GM21360 (cell line): ENCODE measurements around the gene CLCN4.

Source experiments
- ATAC-seq: cut with Tn5 transposase; IDR thresholded peaks from one replicate; pipeline ENCODE4 v1.9.1; 2021; ENCODE audit warnings: mild to moderate bottlenecking, moderate library complexity; ENCODE audit not compliant: unreplicated experiment

The CLCN4 gene

GRCh38 chrX:10166248-10166716 lies 9.5 kb downstream of the CLCN4 start:
- ATAC-seq: no peak

GRCh38 chrX:10166731-10167151 lies 10.0 kb downstream of the CLCN4 start:
- ATAC-seq: no peak

- ATAC-seq: no peak
Observed at GRCh38 chrX:10167573-10167972, 10.8 kb downstream of the CLCN4 start.

- ATAC-seq: no peak
Observed at GRCh38 chrX:10168226-10168625, 11.5 kb downstream of the CLCN4 start.

DNA sequence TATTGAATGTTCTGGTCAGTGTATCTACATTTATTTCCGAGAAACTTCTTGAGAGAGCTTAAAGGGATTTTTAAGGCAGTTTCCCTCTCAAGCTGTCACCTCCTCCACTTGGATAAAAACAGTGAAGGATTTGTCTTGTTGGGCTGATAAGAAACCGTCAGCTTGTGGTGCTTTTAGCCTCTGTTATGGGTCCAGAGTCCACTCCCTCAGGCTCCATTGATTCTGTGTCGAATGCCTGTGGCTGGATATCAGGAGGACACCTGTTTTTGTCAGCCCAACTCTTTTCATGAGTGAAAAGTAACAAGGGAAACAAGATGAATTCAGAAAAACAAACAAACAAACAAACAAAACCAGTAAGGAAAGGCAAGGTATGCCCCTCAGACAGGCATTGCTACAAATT lies 12.4 kb downstream of the CLCN4 start:
- no peak for ATAC-seq

DNA sequence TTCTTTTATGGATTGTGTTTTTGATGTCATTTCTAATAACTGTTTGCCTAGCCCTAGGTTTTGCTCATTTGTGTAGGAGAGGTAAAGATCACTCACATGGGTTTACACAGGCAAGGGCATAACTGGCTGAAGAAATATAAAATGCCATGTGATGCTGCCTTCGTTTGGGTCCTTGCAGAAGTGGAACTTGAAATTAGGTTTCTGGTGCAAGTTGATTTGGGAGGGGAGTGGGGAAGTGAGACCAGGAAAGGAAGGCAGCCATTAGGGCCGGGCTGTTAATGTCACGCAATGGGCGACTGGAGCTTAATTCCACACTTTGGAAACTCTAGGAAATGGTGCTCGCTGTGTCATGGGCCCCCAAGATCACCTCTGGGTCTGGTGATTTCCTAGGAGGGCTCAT lies 14.5 kb downstream of the CLCN4 start:
- ATAC-seq: no peak

- ATAC-seq: no peak
Observed at GRCh38 chrX:10172877-10173276, 16.1 kb downstream of the CLCN4 start.

GRCh38 chrX:10173331-10173900 lies 16.6 kb downstream of the CLCN4 start:
- ATAC-seq: no peak

DNA sequence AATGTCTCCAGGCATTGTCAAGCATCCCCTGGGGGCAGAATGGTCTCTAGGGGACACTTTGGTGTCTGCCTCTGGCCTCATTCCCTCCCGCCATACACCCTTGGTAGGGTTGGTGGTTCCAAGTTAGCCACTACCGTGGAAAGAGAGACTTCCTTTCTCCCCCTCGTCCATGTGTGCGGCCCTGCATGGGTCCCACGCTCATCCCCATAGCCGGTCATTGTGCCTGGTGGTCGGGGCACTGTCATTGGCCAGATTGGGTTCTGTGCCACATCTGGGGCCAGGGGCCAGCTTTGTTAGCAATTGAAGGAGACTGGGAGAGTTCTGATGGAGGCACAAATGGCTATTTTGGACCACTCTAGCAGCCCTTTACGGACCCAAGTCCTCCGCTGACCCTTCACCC lies 17.3 kb downstream of the CLCN4 start:
- no peak for ATAC-seq

DNA sequence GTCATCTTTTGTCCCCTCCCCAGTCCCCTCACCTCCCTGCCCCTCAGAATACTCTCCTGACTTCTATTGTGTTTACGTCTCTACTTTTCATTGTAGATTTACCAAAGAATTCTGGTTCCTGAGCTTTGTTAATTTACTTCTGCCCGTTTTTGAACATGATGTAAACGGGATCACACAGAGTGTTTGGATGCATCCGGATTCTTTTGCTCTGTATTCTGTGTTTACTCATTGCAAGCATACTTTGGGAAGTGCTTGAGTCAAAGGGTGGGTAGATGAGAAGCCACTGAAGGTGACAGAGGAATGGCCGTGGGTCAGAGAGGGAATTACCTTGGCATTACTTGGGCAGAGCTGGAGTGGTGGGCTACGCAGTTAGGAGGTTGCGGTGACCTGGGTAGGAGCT lies 18.0 kb downstream of the CLCN4 start:
- no peak for ATAC-seq

DNA sequence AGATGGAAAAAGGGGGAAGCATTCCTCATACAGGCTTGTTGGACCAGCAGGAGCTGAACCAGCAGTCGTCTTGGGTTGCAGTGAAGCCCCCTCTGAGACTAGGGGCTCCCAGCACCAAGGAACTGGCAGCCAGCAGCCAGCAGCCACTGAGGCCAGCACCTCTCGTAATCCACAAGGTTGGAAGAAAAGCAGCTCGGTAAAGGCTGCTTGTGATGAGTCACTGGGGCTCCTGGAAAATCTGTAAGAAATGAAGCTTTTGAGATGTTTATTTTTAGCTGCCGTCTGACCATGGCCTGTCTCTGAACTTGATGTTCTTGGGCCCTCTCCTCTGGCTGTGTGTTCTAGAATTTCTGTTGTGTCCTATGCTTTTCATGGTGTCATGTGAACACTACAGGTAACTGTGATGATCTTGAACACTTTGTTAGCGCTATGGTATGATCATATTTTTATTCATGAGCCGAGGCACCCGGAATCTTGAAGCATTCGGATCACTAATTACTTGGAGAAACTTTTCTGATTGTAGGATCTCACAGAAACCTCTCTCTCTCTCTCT lies 18.6 kb downstream of the CLCN4 start:
- ATAC-seq: no peak

GRCh38 chrX:10176121-10177003 lies 19.6 kb downstream of the CLCN4 start:
- ATAC-seq: no peak

DNA sequence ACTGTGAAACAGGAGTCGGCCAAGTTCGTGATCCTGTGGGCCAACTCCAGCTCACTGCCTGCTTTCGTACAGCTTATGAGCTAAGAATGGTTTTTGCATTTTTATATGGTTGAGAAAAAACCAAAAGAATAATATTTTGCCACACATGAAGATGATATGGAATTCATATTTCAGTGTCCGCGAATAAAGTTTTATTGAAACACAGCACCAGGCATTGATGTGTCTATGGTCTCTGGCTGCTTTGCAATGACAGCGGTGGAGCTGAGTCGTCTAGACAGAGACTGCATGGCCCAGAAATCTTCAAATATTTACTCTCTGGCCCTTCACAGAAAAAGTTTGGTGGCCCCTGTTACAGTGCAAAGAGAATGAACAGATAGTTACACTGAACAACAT lies 20.2 kb downstream of the CLCN4 start:
- no peak for ATAC-seq

GRCh38 chrX:10177601-10178000 lies 20.8 kb downstream of the CLCN4 start:
- no peak for ATAC-seq

- ATAC-seq: no peak
Observed at GRCh38 chrX:10178866-10179463, 22.2 kb downstream of the CLCN4 start.

- no peak for ATAC-seq
Observed at GRCh38 chrX:10183760-10184159, 27.0 kb downstream of the CLCN4 start.

- no peak for ATAC-seq
Observed at GRCh38 chrX:10184411-10184810, 27.6 kb downstream of the CLCN4 start.

GRCh38 chrX:10186355-10186754 lies 29.6 kb downstream of the CLCN4 start:
- ATAC-seq: no peak

GRCh38 chrX:10187421-10187820 lies 30.6 kb downstream of the CLCN4 start:
- no peak for ATAC-seq

GRCh38 chrX:10189317-10190268 lies 32.8 kb downstream of the CLCN4 start:
- ATAC-seq: peak; percentile 80

DNA sequence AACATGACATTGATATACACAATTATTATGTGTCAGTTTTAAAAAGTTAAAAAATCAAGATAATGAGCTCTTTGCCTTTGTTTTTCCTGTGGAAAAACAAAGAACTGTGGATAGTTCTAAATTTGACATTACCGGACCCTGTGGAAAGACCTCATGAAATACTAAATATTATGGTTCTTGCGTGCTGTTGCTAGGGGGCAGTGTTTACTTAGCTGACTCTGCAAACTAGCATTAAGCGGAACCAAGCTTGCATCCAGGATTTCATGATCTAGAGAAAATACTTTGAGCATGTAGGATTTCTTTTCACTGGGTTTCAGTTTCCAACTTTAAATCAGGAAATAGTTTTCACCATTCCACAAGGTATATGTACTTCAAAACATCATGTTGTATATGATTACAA lies 33.6 kb downstream of the CLCN4 start:
- no peak for ATAC-seq
